ENCODE results near the gene ANO7.

GRCh38 chr2:241173557-241173956, 14.9 kb upstream of the ANO7 start:
- TF ChIP-seq CTCF (IDR thresholded peaks at IDR 0.05; ENCODE audit: borderline replicate concordance, extremely low read depth, low read length, poor library complexity, severe bottlenecking) (no peak), EZH2 (IDR thresholded peaks at IDR 0.05; ENCODE audit: borderline replicate concordance, low read depth, low read length, severe bottlenecking) (no peak)

Measured in DND-41 (cell line).